Prostate gland (tissue), 2 donors: ENCODE data around the gene ACRBP. TPM values are rescaled to one million over a fixed set of nuclear protein-coding genes. Genes with fewer than 3 reads are reported as not detected.

Experiments used
- DNase-seq: peaks from one replicate; pipeline ENCODE4 v3.0.0-alpha.2; 2019; ENCODE audit warnings: low spot score
- H3K27ac ChIP-seq, 2 donors: fragments of 200-600 bp; sonication (generic); 2 replicates each; pipeline ENCODE4 v1.5.1; 2017 to 2019
- H3K27me3 ChIP-seq: fragments of 200-600 bp; sonication (generic); replicated peaks from 2 replicates; pipeline ENCODE4 v1.5.1; 2019; ENCODE audit not compliant: insufficient read depth
- H3K36me3 ChIP-seq, 2 donors: fragments of 200-600 bp; sonication (generic); 1 replicate in 1 of 2; 2 replicates in 1 of 2; pipeline versions ENCODE4 v1.5.1 to v1.8.1; 2017 to 2019
- H3K4me1 ChIP-seq: fragments of 200-600 bp; sonication (generic); replicated peaks from 2 replicates; pipeline ENCODE4 v1.5.1; 2019
- H3K4me3 ChIP-seq, 2 donors: fragments of 200-600 bp; sonication (generic); 2 replicates each; pipeline ENCODE4 v1.5.1; 2017 to 2019
- H3K9me3 ChIP-seq: fragments of 200-600 bp; sonication (generic); 2 replicates; pipeline ENCODE4 v1.5.1; 2017
- POLR2A ChIP-seq: fragments of 450-650 bp; IDR thresholded peaks from one replicate; pipeline ENCODE4 v1.6.1; 2016; ENCODE audit warnings: antibody characterized with exemption, mild to moderate bottlenecking
- POLR2AphosphoS5 ChIP-seq: sonication (generic); formaldehyde crosslinking; IDR thresholded peaks from one replicate; pipeline ENCODE4 v1.6.1; 2017; ENCODE audit warnings: antibody characterized with exemption
- WGBS: methylation state at CpG from one replicate; pipeline ENCODE4 v1.1.5; 2018; 5-methylcytosine and 5-hydroxymethylcytosine counted together
- intact Hi-C: fragments of 100-400 bp; cut with DNase I; formaldehyde crosslinking; loops from one replicate; pipeline ENCODE4 v1.14.2; 2022
- total RNA-seq, 2 donors: library from RNA; depleted of rRNA; stranded (reverse); fragments of >200 nt; gene quantifications; one replicate each; pipeline ENCODE4 v1.1.0, GENCODE V29; 2016
- TF ChIP-seq, protein P1 (sequence below), 4 experiments: fragments of 200-600 bp in 2 of 4; fragments of 450-650 bp in 2 of 4; sonication (generic) in 2 of 4; IDR thresholded peaks; 1 replicate in 3 of 4; 2 replicates in 1 of 4; pipeline ENCODE4 v1.5.1; 2016 to 2019; ENCODE audit warnings: antibody characterized with exemption in 4 of 4, mild to moderate bottlenecking in 2 of 4, moderate library complexity in 2 of 4

Gene ACRBP
- total RNA-seq, 2 donors from 2014 or later = 2.3 to 49.6 TPM

DNA sequence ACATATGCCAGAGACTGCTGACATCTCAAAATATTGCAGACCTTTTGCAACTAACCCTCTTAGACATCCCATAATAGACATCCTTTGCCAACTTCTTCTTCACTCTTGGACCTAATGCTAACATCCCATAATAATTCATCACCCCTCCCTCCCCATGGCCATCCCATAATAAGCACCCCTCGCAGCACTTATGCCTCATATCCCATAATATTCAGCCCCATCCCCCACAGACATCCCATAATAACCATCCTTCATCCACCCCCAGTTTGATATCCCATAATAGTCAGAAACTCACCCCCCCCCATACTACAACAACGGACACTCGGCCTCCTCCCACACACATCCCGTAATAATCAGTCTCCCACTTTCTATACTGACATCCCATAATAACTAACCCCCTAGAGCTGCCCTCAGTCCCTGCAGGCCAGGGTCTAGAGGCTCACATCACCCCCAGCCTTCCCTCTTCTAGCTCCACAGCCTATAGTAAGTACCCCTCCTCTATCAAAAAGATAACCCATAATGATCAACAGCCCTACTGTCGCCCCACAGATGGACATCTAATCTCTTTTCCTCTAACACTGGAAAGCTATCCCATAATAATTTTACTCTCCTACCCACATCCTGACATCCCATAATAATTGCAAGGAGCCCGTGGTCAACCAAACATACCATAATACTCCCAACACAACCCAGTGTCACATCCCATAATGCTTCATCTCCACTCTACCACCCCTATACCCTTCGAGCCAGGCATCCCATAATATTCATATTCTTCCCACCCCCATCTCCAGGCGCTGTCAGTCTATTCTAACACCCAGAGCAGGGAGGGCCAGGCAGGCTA, 39.3 kb downstream of the ACRBP start:
- no peaks in the 10 kb centered on the region for H3K27me3 ChIP-seq
- H3K4me1 ChIP-seq = peaks cover 31% of the 10 kb centered on the region
- no peak for TF ChIP-seq POLR2AphosphoS5
- TF ChIP-seq POLR2A = no peak
- TF ChIP-seq, protein P1, sequence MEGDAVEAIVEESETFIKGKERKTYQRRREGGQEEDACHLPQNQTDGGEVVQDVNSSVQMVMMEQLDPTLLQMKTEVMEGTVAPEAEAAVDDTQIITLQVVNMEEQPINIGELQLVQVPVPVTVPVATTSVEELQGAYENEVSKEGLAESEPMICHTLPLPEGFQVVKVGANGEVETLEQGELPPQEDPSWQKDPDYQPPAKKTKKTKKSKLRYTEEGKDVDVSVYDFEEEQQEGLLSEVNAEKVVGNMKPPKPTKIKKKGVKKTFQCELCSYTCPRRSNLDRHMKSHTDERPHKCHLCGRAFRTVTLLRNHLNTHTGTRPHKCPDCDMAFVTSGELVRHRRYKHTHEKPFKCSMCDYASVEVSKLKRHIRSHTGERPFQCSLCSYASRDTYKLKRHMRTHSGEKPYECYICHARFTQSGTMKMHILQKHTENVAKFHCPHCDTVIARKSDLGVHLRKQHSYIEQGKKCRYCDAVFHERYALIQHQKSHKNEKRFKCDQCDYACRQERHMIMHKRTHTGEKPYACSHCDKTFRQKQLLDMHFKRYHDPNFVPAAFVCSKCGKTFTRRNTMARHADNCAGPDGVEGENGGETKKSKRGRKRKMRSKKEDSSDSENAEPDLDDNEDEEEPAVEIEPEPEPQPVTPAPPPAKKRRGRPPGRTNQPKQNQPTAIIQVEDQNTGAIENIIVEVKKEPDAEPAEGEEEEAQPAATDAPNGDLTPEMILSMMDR (IDR thresholded peaks at IDR 0.05) = no peak
- H3K36me3 ChIP-seq = no peaks in the 10 kb centered on the region
- H3K27ac ChIP-seq = peak overlapping the region; percentile 66 to 96
- intact Hi-C loops = loop anchor here (5.0 kb wide), 1 partner anchor 41 kb away; the partner anchor contains the start of gene NOP2
- DNase-seq = no peak
- H3K9me3 ChIP-seq = no peaks in the 10 kb centered on the region
- 10% methylated on average over 8 of the region's 8 CpGs for WGBS
- no peak overlapping the region for H3K4me3 ChIP-seq

DNA sequence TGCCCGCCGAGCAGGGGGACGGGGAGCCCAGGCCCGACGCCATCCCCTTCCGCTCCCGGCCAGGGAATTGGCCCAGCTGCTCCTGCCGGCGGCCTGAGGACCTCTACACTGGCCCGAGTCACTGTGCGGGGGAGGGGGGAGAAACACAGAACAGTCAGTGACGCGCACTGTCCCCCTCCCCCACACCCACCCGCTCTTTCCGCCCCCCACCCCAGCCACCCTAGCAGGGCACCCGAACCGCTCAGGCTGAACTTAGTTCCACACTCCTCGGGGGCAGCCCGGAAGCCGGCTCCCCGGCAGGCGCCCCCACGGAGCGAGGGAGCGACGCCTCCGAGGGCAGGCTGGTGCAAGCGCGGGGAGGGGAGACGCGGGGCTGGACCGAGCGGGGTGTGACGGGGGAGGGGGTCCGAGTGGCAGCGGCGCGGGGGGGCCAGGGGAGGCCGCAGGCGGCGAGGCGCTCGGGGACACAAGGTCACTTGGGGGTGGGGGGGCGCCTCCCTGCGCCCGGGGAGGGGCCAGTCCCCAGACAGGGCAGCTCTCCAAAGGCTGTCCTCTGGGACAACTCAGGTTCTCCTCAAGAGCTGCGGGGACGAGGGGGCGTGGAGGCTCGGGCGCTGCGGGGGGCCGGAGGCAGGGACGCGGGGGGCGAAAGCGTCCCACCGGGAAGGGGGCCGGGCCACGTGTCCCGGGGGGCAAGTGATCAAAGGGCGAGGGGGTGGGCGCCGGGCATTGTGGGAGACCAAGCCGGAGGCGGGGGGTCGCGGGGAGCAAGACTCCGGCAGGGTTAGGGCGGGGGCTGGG, 40.7 kb downstream of the ACRBP start:
- Histone ChIP-seq H3K4me1 (peaks cover 23% of the 10 kb centered on the region), H3K4me3 (peak overlapping the region; percentile 78 to 89), H3K36me3 (peaks cover under 1 to 6% of the 10 kb centered on the region in 2 donors), H3K27ac (peak overlapping the region; percentile 94 to 96), H3K27me3 (no peaks in the 10 kb centered on the region), H3K9me3 (no peaks in the 10 kb centered on the region)
- intact Hi-C loops = loop anchor here (5.0 kb wide), 1 partner anchor 39 kb away; the partner anchor contains the start of gene NOP2
- 2% methylated on average over 48 of the region's 70 CpGs for WGBS
- TF ChIP-seq POLR2AphosphoS5 (no peak), POLR2A (peak; percentile 21)
- DNase-seq = peak; percentile 38

DNA sequence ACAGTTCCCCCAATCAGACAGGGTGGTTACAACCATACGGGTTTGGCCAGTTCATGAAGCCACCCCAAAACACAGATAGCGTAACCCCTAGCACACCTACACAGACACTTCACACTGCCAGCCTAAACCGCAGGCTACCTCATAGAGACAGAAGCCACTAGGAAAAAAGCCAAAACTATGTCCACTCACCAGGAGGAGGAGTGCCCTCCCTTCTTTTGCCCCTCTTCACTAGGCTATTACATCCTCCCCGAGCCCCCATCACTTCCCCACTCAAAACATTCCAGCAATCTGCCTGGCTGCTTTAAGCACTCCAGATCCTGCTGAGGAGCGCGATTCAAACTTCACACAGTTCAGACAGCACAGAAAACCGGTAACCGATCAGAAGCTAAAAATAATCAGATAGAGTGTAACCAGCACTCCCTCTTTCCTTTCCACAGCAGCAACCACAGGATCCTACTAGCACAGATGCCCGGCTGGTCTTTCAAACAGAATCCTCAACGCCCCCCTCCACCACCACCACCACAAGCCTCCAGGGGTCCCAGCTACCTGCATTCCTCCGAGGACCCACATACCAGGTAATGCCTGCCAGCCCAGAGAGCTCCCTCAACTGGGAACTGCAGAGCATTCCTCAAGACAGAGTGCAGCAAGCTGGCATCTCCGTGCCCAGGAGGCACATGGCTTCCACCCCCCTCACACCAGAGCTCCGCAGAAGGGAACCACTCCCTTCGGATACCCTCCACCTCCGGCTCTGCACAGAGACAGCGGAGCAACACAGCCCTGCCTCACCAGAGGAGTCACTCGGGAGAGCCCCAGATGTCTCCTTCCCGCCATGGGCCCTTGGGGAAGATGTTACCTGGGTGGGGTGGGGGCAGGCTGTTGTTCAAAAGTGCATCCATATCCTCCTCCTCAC, 41.6 kb downstream of the ACRBP start:
- TF ChIP-seq, protein P1 (IDR thresholded peaks at IDR 0.05) = peak in 1 of 4 experiments; percentile 15
- no peak for TF ChIP-seq POLR2A
- TF ChIP-seq POLR2AphosphoS5 = no peak
- Histone ChIP-seq H3K27me3 (no peaks in the 10 kb centered on the region), H3K4me3 (peak overlapping the region; percentile 78 to 89), H3K9me3 (no peaks in the 10 kb centered on the region), H3K4me1 (peaks cover 23% of the 10 kb centered on the region), H3K36me3 (peaks cover 6 to 14% of the 10 kb centered on the region in 2 donors), H3K27ac (peak overlapping the region; percentile 94 to 96)
- WGBS = 2% methylated on average over 18 of the region's 18 CpGs
- intact Hi-C loops = loop anchor here (5.0 kb wide), 1 partner anchor 38 kb away; the partner anchor contains the start of gene NOP2
- DNase-seq = peak; percentile 36

DNA sequence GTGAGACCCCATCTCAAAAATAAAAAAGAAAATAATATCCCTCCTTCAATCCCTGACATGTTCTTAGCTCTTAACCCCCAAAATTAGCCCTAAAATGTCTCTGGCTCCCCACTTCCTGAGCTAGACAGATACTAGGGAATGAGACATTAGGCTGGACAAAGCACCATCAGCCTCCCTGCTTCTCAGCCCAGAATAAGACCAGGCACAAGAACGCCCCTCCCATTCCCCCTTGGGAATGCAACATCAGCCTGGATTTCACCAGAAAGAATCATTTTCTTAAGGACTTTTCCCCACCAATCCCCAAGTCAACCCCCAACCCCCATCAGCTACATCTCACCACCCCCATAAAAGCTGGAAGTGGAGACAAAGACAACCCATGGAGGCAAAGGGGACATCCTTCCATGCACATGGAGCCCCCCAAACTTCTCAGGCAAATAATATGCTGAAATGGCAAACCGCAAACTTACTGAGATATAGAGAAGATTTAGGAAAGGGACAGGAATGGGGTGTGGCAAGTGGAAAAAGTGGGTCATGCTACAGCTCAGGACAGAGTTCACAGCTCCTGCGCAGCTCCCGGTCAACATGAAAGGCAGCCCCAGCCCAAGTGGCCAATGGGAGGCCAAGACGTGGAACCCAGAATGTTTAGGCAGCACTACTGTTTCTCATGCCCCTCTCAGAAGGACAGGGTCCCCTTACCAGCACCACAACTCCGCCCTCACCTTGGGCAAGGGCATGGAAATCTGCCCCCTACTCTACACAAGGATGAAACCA, 42.8 kb downstream of the ACRBP start:
- DNase-seq = no peak
- intact Hi-C loops = loop anchor here (5.0 kb wide), 1 partner anchor 37 kb away; the partner anchor contains the start of gene NOP2
- Histone ChIP-seq H3K36me3 (peaks cover 18 to 24% of the 10 kb centered on the region in 2 donors), H3K4me1 (peaks cover 23% of the 10 kb centered on the region), H3K27ac (peak overlapping the region in 1 of 2 donors; percentile 96), H3K9me3 (no peaks in the 10 kb centered on the region), H3K27me3 (no peaks in the 10 kb centered on the region), H3K4me3 (peak overlapping the region in 1 of 2 donors; percentile 89)
- 48% methylated on average over 6 of the region's 6 CpGs for WGBS
- TF ChIP-seq POLR2A = no peak
- no peak for TF ChIP-seq POLR2AphosphoS5
- TF ChIP-seq, protein P1 (IDR thresholded peaks at IDR 0.05) = no peak
